Activated CD8-positive, alpha-beta memory T cell treated with anti-CD3 and anti-CD28 coated beads, Interleukin-2, amount 50 U/mL, for 48 hours (primary cell): Measurements from ENCODE around the gene MPIG6B.

Experiments
- DNase-seq: peaks from one replicate; pipeline ENCODE4 v3.0.0-alpha.2; 2020

The MPIG6B gene

GRCh38 chr6:31739639-31740396 lies 16.6 kb downstream of the MPIG6B start, which contains the start of gene MSH5:
Gene MSH5, plus strand, starts transcription at chr6:31740005. Its CDS starts 462 bp downstream, at chr6:31740467.
- DNase-seq = peak; percentile 98

GRCh38 chr6:31740397-31741223 lies 17.4 kb downstream of the MPIG6B start:
- no peak for DNase-seq

- no peak for DNase-seq
Measured at GRCh38 chr6:31741815-31742214, 18.6 kb downstream of the MPIG6B start.

- no peak for DNase-seq
Measured at GRCh38 chr6:31742894-31743293, 19.7 kb downstream of the MPIG6B start.

- no peak for DNase-seq
Measured at GRCh38 chr6:31744422-31744821, 21.2 kb downstream of the MPIG6B start.

GRCh38 chr6:31749301-31750036 lies 26.3 kb downstream of the MPIG6B start:
- DNase-seq = no peak

- no peak for DNase-seq
Measured at GRCh38 chr6:31750411-31751022, 27.3 kb downstream of the MPIG6B start.

GRCh38 chr6:31752739-31753319 lies 29.7 kb downstream of the MPIG6B start:
- DNase-seq = no peak

- DNase-seq = no peak
Measured at GRCh38 chr6:31758281-31758680, 35.1 kb downstream of the MPIG6B start.

GRCh38 chr6:31760790-31761189 lies 37.6 kb downstream of the MPIG6B start:
- no peak for DNase-seq

- DNase-seq = no peak
Measured at GRCh38 chr6:31761343-31761742, 38.2 kb downstream of the MPIG6B start.

- DNase-seq = no peak
Measured at GRCh38 chr6:31762356-31762755, 39.2 kb downstream of the MPIG6B start, which contains the start of gene SAPCD1. Gene SAPCD1, plus strand, starts transcription at chr6:31762656. Its CDS starts 399 bp downstream, at chr6:31763055.

GRCh38 chr6:31762878-31763618 lies 39.9 kb downstream of the MPIG6B start:
- no peak for DNase-seq

GRCh38 chr6:31763619-31763940 lies 40.4 kb downstream of the MPIG6B start:
- no peak for DNase-seq

GRCh38 chr6:31764198-31764597 lies 41.0 kb downstream of the MPIG6B start:
- DNase-seq = no peak

GRCh38 chr6:31765559-31765909 lies 42.4 kb downstream of the MPIG6B start:
- no peak for DNase-seq

- DNase-seq = no peak
Measured at GRCh38 chr6:31765910-31766794, 43.0 kb downstream of the MPIG6B start.

GRCh38 chr6:31767096-31767645 lies 44.0 kb downstream of the MPIG6B start:
- no peak for DNase-seq

- DNase-seq = no peak
Measured at GRCh38 chr6:31768363-31769257, 45.4 kb downstream of the MPIG6B start.
